ENCODE data around the gene FAM114A2. TPM values are rescaled to one million over a fixed set of nuclear protein-coding genes. Genes with fewer than 3 reads are reported as not detected.
"Not testable (repeated sequence)": the region's sequence is repeated elsewhere in the genome, so short reads cannot be mapped to it uniquely, and the experiment has no call there.

The FAM114A2 gene
- polyA plus RNA-seq, 3 donors, result 31.2 to 39.1 (median 32.5) TPM

DNA sequence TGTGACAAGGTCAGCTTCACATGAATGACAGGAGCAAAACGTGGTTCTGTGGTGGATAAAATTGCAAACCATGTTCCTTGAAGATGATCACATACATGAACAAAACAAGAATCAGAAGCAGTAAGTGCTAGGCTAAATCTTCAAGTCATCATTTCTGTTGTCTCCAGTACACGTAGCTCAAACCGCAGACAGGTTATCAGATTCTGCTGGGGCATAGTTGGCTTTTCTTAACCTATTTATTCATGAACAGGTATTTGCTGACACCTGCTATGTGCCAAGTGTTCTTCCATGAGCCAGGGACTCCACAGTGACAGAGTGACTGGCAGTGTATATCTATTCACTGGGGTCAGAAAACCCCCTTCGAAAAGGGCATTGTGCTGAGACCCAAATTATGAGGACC, 20.9 kb upstream of the FAM114A2 start:
- no peak for DNase-seq (ENCODE audit: extremely low read depth in 1 of 11, low read depth in 9 of 11, low spot score in 4 of 11)

GRCh38 chr5:154059039-154059430, 20.3 kb upstream of the FAM114A2 start:
- no peak for DNase-seq (ENCODE audit: extremely low read depth in 1 of 11, low read depth in 9 of 11, low spot score in 4 of 11)

DNA sequence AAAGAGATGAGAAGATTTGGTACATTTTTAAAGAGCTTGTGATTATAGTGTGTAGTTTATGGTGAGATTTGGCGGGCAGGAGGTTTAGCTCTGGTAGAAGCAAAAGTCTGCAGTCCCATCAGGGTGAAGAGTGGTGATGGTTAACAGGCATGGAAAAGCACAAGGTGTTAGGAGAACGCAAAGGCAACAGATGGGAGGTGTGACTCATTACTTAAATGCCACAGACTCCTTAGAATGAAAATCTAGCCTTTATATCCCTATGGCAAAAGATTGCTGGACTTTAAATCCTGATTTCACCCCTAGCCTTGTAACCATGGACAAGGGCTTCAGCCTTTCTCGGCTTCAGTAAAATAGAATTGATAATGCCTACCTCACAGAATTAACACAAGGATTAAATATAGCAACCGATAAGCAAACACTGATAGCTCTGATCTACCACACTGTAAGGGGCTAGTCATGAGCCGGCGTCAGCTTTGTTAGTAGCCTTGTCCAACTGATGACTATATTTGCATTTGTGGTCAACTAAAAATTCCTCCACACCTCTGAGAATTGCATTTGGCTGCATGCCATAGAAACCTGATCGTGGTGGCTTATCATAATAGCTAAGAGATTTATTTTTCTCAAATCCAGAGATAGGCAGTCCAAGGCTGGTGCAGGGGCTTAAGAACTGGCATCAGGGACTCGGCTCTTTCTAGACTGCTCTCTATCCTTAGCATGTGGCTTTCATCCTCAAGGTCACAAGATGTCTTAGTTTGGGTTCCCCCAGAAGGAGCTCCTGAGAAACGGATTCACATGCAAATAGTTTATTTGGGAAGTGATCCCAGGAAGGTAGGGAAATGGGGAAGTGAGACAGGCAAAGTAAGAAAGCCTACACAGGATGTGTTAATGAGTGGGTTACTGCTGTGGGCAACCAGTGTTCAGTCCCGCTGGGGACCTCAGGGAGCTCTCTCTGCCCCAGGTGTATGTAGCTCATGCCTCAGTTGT, 19.6 kb upstream of the FAM114A2 start:
- DNase-seq (ENCODE audit: extremely low read depth in 1 of 11, low read depth in 9 of 11, low spot score in 4 of 11), result no peak

DNA sequence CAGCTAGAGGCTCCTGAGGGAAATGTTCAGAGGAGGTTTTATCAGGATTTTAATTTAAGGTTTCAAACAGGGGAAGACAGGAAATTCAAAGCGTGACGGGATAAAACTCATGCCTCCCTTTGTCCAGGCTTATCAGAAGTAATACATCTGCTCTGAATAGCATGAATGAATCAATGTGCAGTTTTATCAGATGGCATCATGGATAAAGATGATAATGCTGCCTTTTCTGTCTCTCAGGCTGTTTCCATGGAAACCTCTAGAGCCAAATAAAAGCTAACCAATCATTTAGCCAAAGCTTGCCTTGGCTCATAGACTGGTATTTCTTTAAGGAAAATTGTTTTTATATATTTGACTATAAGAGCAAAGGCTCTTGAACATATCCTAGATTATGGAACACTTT, 16.5 kb upstream of the FAM114A2 start:
- no peak for DNase-seq (ENCODE audit: extremely low read depth in 1 of 11, low read depth in 9 of 11, low spot score in 4 of 11)

GRCh38 chr5:154053468-154053867, 14.8 kb upstream of the FAM114A2 start:
- DNase-seq (ENCODE audit: extremely low read depth in 1 of 11, low read depth in 9 of 11, low spot score in 4 of 11), result no peak

GRCh38 chr5:154049636-154050035, 10.9 kb upstream of the FAM114A2 start:
- DNase-seq (ENCODE audit: extremely low read depth in 1 of 11, low read depth in 9 of 11, low spot score in 4 of 11), result no peak

DNA sequence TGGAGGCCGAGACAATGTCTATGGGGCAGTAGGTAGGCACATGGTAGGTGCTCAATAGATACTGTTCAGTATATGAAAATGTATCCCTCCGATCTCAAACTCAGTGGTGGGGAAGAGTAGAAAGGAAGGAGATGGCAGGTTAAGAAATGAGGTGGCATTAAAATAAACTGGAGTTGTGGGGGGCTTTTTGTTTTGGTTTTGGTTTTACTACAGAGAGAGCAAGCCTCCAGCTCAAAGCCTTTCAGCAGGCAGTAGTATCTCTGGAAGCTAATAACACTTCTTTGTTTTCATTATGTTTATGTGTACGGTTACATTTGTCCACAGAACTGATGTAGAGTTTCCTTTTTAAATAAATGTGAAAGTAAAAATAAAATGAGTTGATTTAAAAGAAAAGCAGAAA, 8.6 kb upstream of the FAM114A2 start:
- DNase-seq (ENCODE audit: extremely low read depth in 1 of 11, low read depth in 9 of 11, low spot score in 4 of 11), result no peak

DNA sequence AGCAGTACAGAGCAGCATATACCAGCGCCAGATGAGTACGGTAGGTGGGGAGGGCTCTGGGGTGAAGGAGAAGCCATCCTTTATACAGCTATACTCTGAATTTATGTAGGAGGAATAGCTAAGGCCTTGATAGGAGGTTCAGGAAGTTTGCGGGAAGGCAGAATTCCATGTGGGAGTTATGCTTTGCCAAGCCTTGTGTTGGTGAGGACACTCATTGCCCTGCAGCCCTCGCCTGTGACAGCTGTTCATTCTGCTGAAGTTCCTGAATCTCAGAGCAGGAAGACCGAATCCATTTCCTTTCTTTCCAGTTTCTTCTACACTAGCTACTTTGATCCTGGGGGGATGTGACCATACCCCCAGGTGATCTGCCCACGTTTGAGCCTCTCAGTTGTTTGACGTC, 7.8 kb upstream of the FAM114A2 start:
- no peak for DNase-seq (ENCODE audit: extremely low read depth in 1 of 11, low read depth in 9 of 11, low spot score in 4 of 11)

DNA sequence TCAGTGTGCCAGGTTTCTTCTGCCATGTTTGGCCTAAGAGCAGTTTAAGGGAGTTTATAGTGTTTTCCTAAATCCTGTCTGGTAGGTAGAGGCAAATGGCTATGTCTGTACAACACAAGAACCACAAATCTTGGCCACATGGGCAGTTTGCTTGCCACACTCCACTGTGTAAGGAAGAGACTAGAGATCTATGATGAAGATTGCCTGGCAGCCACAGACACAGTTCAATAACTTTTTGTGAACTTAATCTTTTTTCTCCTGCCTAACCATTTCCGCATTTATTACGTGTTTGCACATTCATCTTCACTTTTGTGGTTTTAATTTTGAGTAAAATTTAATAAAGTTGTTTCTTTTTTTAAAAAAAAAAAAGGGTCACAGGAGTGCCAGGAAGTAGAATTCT, 5.9 kb upstream of the FAM114A2 start:
- no peak for DNase-seq (ENCODE audit: extremely low read depth in 1 of 11, low read depth in 9 of 11, low spot score in 4 of 11)

DNA sequence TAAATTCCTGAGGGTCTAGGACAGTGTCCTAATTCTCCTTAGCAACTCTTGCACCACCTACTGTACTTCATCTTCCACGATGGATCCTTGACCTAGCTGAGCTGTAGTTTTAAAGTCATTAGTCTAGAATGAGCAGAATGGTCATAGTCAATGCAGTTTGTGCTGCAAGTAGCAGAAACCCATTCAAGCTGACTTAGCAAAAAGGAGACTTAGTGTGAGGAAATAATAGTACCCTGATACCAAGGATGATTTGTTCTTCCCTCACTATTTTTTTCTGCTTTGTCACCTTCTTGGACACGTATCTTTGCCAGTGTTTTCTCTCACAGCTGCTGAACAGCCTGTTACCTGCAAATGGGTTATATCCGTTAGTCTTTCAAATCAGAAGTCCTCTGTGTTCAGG, 5.4 kb upstream of the FAM114A2 start:
- no peak for DNase-seq (ENCODE audit: extremely low read depth in 1 of 11, low read depth in 9 of 11, low spot score in 4 of 11)

- DNase-seq (ENCODE audit: extremely low read depth in 1 of 11, low read depth in 9 of 11, low spot score in 4 of 11), result no peak
Observed at GRCh38 chr5:154042766-154043165, 4.1 kb upstream of the FAM114A2 start.

- no peak for DNase-seq (ENCODE audit: extremely low read depth in 1 of 11, low read depth in 9 of 11, low spot score in 4 of 11)
Observed at GRCh38 chr5:154039458-154039829, 734 bp upstream of the FAM114A2 start.

DNA sequence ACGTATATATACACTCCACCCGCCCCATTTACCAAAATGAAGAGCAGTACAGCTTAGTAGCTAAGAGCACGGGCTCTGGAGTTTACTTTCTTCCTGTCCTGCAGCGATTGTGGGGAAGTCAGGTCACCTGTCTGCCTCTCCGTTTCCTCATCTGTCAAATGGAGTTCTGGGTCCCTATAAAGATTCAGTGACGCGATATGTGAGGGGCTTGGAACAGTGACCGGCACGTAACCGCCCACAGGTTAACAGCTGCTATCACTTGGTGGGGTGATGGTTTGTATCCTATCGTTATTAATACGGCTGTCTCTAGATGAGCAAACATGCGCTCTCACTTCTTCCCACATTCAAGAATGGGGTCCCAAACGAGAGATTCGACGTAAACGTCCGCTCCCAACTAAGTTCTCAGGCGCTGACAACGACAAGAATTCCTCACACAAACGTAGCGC, 426 bp downstream of the FAM114A2 start:
- peak in 6 of 11 donors; percentile 1 to 33 (median 24) for DNase-seq (ENCODE audit: extremely low read depth in 1 of 11, low read depth in 9 of 11, low spot score in 4 of 11)

DNA sequence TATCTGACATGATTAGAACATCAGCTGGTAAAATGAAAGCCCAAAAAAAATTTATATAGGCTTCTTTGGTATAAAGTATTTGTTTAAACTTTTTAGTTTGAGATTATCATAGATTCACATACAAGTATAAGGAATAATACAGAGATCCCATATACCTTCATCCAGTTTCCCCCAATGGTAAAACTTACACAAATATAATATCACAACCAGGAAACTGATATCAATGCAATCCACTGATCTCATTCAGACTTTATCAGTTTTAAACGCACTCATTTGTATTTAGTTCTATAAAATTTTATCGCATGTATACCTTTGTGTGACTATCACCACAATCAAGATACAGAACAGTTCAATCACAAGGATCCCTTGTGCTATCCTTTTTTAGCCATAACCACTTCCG, 3.8 kb downstream of the FAM114A2 start:
- DNase-seq (ENCODE audit: extremely low read depth in 1 of 11, low read depth in 9 of 11, low spot score in 4 of 11), result no peak

DNA sequence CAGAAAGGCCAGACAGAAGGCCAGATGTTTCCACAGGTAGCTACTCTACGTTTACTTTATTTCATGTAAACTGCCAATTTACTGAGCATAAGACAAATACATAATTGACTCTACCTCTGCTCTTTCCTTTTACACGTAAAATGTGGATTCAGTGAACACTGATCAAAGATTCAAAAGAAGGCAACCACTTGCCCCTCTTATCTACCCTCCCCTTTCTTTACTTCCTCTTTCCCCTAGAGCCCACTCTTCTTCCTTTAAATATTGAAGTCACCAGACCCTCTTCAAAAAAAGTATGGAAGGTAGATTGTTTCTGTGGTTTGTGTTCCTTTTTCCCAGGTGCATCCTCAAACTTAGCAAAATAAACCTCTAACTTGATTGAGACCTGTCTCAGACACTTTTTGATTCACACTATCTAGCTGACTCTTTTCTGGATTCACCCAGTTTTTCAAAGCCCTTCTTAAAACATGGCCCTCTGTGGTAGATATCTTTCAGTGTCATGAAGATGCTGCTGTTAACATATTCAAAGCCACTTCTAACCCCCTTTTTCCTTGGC, 6.7 kb downstream of the FAM114A2 start:
- no peak for DNase-seq (ENCODE audit: extremely low read depth in 1 of 11, low read depth in 9 of 11, low spot score in 4 of 11)

DNA sequence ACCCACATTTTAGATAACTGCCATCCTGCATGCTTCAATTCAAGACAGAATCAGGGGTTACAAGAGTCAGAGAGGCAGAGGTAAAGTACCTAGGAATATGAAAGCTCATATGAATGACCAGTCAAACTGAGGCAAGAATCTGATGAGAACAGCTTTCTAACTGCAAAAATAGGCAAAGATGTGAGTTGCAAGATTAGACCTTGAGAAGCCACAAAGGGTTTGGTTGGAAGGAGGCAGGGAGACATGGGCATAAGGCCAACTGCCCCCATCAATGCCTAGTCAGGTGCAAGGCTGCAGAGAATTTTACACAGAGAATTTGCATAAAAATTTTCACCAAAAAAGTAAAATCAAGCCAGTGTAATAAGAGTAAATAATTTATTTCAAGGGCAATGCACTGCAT, 12.8 kb downstream of the FAM114A2 start:
- DNase-seq (ENCODE audit: extremely low read depth in 1 of 11, low read depth in 9 of 11, low spot score in 4 of 11), result no peak

- not testable (repeated sequence) for DNase-seq (ENCODE audit: extremely low read depth in 1 of 11, low read depth in 9 of 11, low spot score in 4 of 11)
Observed at GRCh38 chr5:154018919-154019318, 19.8 kb downstream of the FAM114A2 start.

GRCh38 chr5:154015071-154015693, 23.5 kb downstream of the FAM114A2 start:
- no peak for DNase-seq (ENCODE audit: extremely low read depth in 1 of 11, low read depth in 9 of 11, low spot score in 4 of 11)

GRCh38 chr5:154010660-154011059, 28.1 kb downstream of the FAM114A2 start:
- no peak for DNase-seq (ENCODE audit: extremely low read depth in 1 of 11, low read depth in 9 of 11, low spot score in 4 of 11)

- DNase-seq (ENCODE audit: extremely low read depth in 1 of 11, low read depth in 9 of 11, low spot score in 4 of 11), result no peak
Observed at GRCh38 chr5:154005648-154006047, 33.1 kb downstream of the FAM114A2 start.

Measured in renal cortex interstitium (tissue), 11 donors.